ENCODE data around the gene ALKBH4. TPM values are rescaled to one million over a fixed set of nuclear protein-coding genes. Genes with fewer than 3 reads are reported as not detected.

The ALKBH4 gene
- polyA plus RNA-seq, 1 of the 3 experiments (the other 2 are of a cell fraction) = 18.1 TPM

DNA sequence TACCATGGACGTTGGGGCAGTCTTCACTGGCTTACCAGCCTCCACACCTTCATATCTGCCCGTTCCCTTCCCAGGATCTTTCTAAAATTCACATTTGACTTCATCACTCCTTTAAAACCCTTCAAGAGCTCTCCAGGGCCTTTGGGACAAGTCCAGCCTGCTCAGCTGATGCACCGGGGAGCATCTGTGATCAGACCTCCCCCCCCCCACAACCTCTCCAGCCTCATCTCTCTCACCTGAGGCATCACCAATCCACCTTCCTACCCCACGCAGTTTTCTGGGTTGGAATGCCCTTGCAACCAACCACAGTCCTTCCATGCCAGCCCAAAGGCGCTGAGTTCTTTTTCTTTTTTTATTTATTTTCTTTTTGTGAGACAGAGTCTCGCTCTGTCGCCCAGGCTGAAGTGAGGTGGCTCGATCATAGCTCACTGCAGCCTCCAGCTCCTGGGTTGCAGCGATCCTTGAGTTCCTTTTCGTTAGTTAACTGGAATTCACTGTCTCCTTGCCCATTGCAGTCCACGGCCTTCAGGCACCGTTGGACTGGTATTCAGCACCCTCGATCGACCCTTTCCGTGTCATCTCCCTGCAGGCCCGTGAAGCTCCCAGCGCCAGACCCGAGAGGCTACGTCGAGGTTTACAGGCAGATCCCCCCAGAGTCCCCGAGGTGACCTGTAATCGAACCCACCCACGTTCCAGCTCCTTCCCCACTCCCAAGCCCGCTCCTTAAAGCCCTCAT is 654 bp downstream of the ALKBH4 start:
- Histone ChIP-seq H2AFZ (ENCODE audit: low read depth) (peak overlapping the region; percentile 91), H3K4me2 (peak overlapping the region; percentile 89), H3K4me3 (ENCODE audit: low read depth in 2 of 2, low read length in 1 of 2) (peak overlapping the region; percentile 86 to 99), H3K79me2 (ENCODE audit: insufficient read depth) (peaks cover 49% of the 10 kb centered on the region), H3K27me3 (ENCODE audit: insufficient read depth) (no peaks in the 10 kb centered on the region), H4K20me1 (ENCODE audit: insufficient read depth) (peaks cover 4% of the 10 kb centered on the region; the same call in 1 of the 2 replicates), H3K9me2 (no peaks in the 10 kb centered on the region), H3F3A (replicated peaks; ENCODE audit: insufficient read depth) (peaks cover 5% of the 10 kb centered on the region), H3K36me3 (replicated peaks in 1 of 2; ENCODE audit: control insufficient read depth in 1 of 2, insufficient read depth in 2 of 2, low read length in 1 of 2) (peaks cover 10 to 16% of the 10 kb centered on the region in 2 experiments), H3K9ac (peak overlapping the region; percentile 90), H3K27ac (ENCODE audit: low read depth in 2 of 2, low read length in 1 of 2) (peak overlapping the region; percentile 67 to 79; a peak in 2 of 4 replicates), H3K4me1 (ENCODE audit: control insufficient read depth in 1 of 2, insufficient read depth in 2 of 2, low read depth in 1 of 2, low read length in 1 of 2) (peaks cover 5 to 11% of the 10 kb centered on the region in 2 experiments; a peak in 2 of 4 replicates), H3K9me3 (no peaks in the 10 kb centered on the region)
- ChIA-PET POLR2A (interaction anchor here (0.9 to 2.6 kb wide), 4 partner anchors 9 to 68 kb away, joined by 4 to 12 read pairs (median 8); partner anchors contain the start of gene PRKRIP1), CTCF (interaction anchor here (0.9 to 3.6 kb wide), 10 partner anchors 8 to 185 kb away, joined by 3 to 19 read pairs (median 5); no protein-coding TSS in a partner anchor)
- DNase-seq = peak; percentile 76
- TF ChIP-seq FOSL2 (IDR thresholded peaks at IDR 0.05; ENCODE audit: borderline replicate concordance, low read depth) (no peak), JUND (IDR thresholded peaks at IDR 0.05) (no peak), USF2 (IDR thresholded peaks at IDR 0.05; ENCODE audit: borderline replicate concordance, low read depth, low read length) (no peak), RCOR1 (IDR thresholded peaks at IDR 0.05; ENCODE audit: low read length) (no peak), NRF1 (IDR thresholded peaks at IDR 0.05; ENCODE audit: low read depth, low read length) (no peak), FOXJ3 (CRISPR knock-in tag; IDR thresholded peaks at IDR 0.05) (no peak)
- TF ChIP-seq, protein P1, sequence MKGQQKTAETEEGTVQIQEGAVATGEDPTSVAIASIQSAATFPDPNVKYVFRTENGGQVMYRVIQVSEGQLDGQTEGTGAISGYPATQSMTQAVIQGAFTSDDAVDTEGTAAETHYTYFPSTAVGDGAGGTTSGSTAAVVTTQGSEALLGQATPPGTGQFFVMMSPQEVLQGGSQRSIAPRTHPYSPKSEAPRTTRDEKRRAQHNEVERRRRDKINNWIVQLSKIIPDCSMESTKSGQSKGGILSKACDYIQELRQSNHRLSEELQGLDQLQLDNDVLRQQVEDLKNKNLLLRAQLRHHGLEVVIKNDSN (IDR thresholded peaks at IDR 0.05; ENCODE audit: borderline replicate concordance, low read depth) = no peak
- TF ChIP-seq, protein P2, sequence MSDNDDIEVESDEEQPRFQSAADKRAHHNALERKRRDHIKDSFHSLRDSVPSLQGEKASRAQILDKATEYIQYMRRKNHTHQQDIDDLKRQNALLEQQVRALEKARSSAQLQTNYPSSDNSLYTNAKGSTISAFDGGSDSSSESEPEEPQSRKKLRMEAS (IDR thresholded peaks at IDR 0.05; ENCODE audit: low read depth) = no peak
- TF ChIP-seq, protein P3, sequence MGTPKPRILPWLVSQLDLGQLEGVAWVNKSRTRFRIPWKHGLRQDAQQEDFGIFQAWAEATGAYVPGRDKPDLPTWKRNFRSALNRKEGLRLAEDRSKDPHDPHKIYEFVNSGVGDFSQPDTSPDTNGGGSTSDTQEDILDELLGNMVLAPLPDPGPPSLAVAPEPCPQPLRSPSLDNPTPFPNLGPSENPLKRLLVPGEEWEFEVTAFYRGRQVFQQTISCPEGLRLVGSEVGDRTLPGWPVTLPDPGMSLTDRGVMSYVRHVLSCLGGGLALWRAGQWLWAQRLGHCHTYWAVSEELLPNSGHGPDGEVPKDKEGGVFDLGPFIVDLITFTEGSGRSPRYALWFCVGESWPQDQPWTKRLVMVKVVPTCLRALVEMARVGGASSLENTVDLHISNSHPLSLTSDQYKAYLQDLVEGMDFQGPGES (IDR thresholded peaks at IDR 0.05; ENCODE audit: low read depth, low read length) = no peak
- 9% methylated on average over 21 of the region's 24 CpGs for WGBS (ENCODE audit: low lambda C conversion rate)

DNA sequence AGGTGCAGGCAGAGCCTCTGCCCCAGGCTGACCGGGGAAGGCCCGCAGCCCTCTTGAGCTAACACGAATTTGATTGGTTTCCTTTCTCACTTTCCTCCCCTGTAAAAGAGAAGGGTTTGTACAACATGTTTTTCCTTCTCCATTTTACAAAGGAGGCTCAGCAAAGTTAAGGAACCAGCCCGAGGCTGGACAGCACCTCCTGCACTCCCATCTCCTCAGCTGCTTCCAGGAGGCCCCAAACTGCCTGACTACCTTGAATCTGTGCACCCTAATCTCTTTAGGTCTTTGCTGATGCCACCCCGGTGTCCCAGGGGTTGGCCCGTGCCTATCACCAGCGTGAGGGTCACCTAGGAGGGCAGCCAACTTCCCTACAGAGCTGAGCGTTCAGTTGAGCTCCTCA is 4.2 kb downstream of the ALKBH4 start:
- Histone ChIP-seq H3K36me3 (replicated peaks in 1 of 2; ENCODE audit: control insufficient read depth in 1 of 2, insufficient read depth in 2 of 2, low read length in 1 of 2) (peaks cover 9 to 19% of the 10 kb centered on the region in 2 experiments), H3K4me3 (ENCODE audit: low read depth in 2 of 2, low read length in 1 of 2) (no peak overlapping the region), H3K9ac (no peak overlapping the region), H4K20me1 (ENCODE audit: insufficient read depth) (0 out of 2 replicates have a peak, but pooled peaks cover 9% of the 10 kb centered on the region), H3K4me1 (ENCODE audit: control insufficient read depth in 1 of 2, insufficient read depth in 2 of 2, low read depth in 1 of 2, low read length in 1 of 2) (peaks cover 4 to 9% of the 10 kb centered on the region in 2 experiments; a peak in 3 of 4 replicates), H2AFZ (ENCODE audit: low read depth) (no peak overlapping the region), H3K79me2 (ENCODE audit: insufficient read depth) (peaks cover 41% of the 10 kb centered on the region), H3K4me2 (no peak overlapping the region), H3K9me3 (no peaks in the 10 kb centered on the region), H3K27ac (ENCODE audit: low read depth in 2 of 2, low read length in 1 of 2) (no peak overlapping the region), H3F3A (replicated peaks; ENCODE audit: insufficient read depth) (peaks cover 13% of the 10 kb centered on the region), H3K27me3 (ENCODE audit: insufficient read depth) (no peaks in the 10 kb centered on the region), H3K9me2 (no peaks in the 10 kb centered on the region)
- no peak for DNase-seq
- TF ChIP-seq ELF1 (IDR thresholded peaks at IDR 0.05) (no peak), CTCF (IDR thresholded peaks at IDR 0.05) (no peak), GABPA (IDR thresholded peaks at IDR 0.05; ENCODE audit: low read depth) (no peak)
- TF ChIP-seq, protein P3 (IDR thresholded peaks at IDR 0.05; ENCODE audit: low read depth, low read length) = no peak
- 89% methylated on average over 8 of the region's 8 CpGs for WGBS (ENCODE audit: low lambda C conversion rate)
- POLR2A ChIA-PET = no interaction called here
- CTCF ChIA-PET = interaction anchor here (0.6 to 1.7 kb wide), 3 partner anchors 48 to 75 kb away, joined by 3 to 5 read pairs (median 3); no protein-coding TSS in a partner anchor

All from SK-N-SH (cell line).